HG03521 (cell line): Measurements from ENCODE around the gene OBSCN.
"Not testable (repeated sequence)": the region's sequence is repeated elsewhere in the genome, so short reads cannot be mapped to it uniquely, and the experiment has no call there.

ENCODE experiments used
- ATAC-seq: cut with Tn5 transposase; IDR thresholded peaks from one replicate; pipeline ENCODE4 v1.9.1; 2021; ENCODE audit warnings: mild to moderate bottlenecking, moderate library complexity; ENCODE audit not compliant: unreplicated experiment

OBSCN gene

GRCh38 chr1:228256626-228257375, 49.0 kb downstream of the OBSCN start:
- ATAC-seq = no peak

GRCh38 chr1:228258486-228258885, 50.6 kb downstream of the OBSCN start:
- ATAC-seq = no peak

- ATAC-seq = no peak
These were observed 51.6 kb downstream of the OBSCN start for GRCh38 chr1:228259368-228259894.

- ATAC-seq = no peak
These were observed 52.1 kb downstream of the OBSCN start for GRCh38 chr1:228259951-228260350.

GRCh38 chr1:228261706-228262105, 53.9 kb downstream of the OBSCN start:
- ATAC-seq = no peak

- no peak for ATAC-seq
These were observed 54.6 kb downstream of the OBSCN start for GRCh38 chr1:228262475-228262874.

- no peak for ATAC-seq
These were observed 55.8 kb downstream of the OBSCN start for GRCh38 chr1:228263636-228264035.

GRCh38 chr1:228264090-228264829, 56.4 kb downstream of the OBSCN start:
- ATAC-seq = no peak

GRCh38 chr1:228265167-228265566, 57.3 kb downstream of the OBSCN start:
- ATAC-seq = no peak

- no peak for ATAC-seq
These were observed 60.4 kb downstream of the OBSCN start for GRCh38 chr1:228267962-228268880.

GRCh38 chr1:228268881-228269265, 61.0 kb downstream of the OBSCN start:
- no peak for ATAC-seq

- not testable (repeated sequence) for ATAC-seq
These were observed 61.6 kb downstream of the OBSCN start for GRCh38 chr1:228269431-228269830.

- no peak for ATAC-seq
These were observed 62.2 kb downstream of the OBSCN start for GRCh38 chr1:228270032-228270431.

- ATAC-seq = no peak
These were observed 63.9 kb downstream of the OBSCN start for GRCh38 chr1:228271701-228272251.

GRCh38 chr1:228272331-228272791, 64.5 kb downstream of the OBSCN start:
- ATAC-seq = no peak

GRCh38 chr1:228272831-228273571, 65.2 kb downstream of the OBSCN start:
- no peak for ATAC-seq

- ATAC-seq = no peak
These were observed 66.0 kb downstream of the OBSCN start for GRCh38 chr1:228273720-228274451.

GRCh38 chr1:228274452-228275178, 66.8 kb downstream of the OBSCN start:
- no peak for ATAC-seq

GRCh38 chr1:228275179-228275429, 67.3 kb downstream of the OBSCN start:
- no peak for ATAC-seq
